ENCODE data around the gene SLC12A4.
"Not testable (repeated sequence)": the region's sequence is repeated elsewhere in the genome, so short reads cannot be mapped to it uniquely, and the experiment has no call there.

The SLC12A4 gene

GRCh38 chr16:67988675-67989074 is 20.2 kb upstream of the SLC12A4 start:
- in situ Hi-C loops (cut with MboI; ENCODE audit: low sequenced_read_pairs) = no loop called here

GRCh38 chr16:67987460-67988160 is 19.2 kb upstream of the SLC12A4 start:
- in situ Hi-C loops (cut with MboI; ENCODE audit: low sequenced_read_pairs) = no loop called here

DNA sequence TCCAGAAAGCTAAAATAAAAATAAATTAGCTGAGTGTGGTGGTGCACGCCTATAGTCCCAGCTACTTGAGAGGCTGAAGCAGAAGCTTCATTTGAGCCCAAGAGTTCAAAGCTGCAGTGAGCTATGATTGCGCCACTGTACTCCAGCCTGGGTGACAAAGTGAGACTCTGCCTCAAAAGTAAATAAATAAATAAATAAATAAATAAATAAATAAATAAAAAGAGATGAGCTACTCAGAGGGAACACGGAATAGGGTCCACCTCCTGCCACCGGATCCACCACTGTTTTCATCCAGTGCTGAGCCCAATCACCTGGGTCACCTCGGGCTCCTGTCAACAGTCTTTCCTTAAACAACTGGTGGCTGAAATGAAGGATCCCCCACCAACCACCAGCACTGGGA is 18.5 kb upstream of the SLC12A4 start:
- in situ Hi-C loops (cut with MboI; ENCODE audit: low sequenced_read_pairs) = no loop called here

GRCh38 chr16:67982011-67982696 is 13.7 kb upstream of the SLC12A4 start:
- in situ Hi-C loops (cut with MboI; ENCODE audit: low sequenced_read_pairs) = no loop called here

GRCh38 chr16:67979955-67980678 is 11.7 kb upstream of the SLC12A4 start, which contains the start of gene DPEP3:
TSS of gene DPEP3 (minus strand) at chr16:67980499. CDS start at chr16:67980380, 119 bp downstream.
- in situ Hi-C loops (cut with MboI; ENCODE audit: low sequenced_read_pairs) = no loop called here

DNA sequence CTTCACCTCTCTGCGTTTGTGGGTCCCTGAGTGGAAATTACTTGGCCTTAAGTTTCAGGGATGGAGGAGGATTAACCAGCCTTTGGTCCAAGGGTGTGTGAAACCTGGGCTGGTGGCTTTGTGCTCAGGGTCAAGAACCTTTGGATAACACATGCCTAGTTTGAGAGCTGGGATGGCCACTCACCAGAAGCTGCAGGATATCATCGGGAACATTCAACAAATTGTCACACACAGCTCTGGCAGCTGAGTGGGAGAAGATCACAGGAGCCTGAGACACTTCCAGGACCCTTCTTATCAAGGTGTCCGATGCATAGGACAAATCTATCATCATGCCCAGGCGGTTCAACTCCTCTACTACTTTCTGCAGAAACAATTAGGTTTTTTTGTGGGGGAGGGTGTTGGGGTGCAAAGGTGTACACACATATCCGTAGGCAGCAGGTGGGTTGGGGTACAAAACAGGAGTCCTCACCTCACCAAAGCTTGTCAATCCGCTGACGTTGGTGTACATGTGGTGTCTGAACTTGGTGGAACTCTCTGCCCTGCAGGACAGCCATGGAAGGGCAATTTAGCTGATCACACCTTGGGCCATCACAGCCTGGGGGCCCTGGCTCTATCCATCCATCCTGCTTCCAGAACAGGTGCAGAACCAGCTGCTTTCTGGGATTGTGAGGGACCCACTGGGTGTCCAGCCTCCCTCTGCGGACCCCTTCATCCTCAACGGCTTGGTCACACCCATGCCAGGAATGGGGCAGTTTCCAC is 9.2 kb upstream of the SLC12A4 start:
- in situ Hi-C loops (cut with MboI; ENCODE audit: low sequenced_read_pairs) = no loop called here

DNA sequence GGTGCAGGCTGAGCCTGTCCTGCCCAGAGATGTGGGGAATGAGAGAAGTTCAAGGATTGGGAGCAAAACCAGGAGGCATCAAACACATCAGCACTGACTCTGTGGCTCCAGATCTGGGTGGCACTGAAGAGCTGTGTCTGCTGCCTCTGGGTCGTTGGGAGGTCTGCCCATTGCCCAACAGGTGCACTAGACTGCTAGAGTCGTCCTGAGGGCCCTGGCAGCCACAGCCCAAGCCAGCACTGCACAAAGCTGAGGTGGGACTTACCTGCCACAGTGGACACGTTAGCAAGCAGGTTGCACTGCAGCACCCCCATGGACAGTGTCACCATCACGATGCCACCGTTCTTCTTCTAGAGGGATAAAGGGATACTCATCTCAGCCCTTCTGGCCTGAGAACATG is 8.6 kb upstream of the SLC12A4 start:
- in situ Hi-C loops (cut with MboI; ENCODE audit: low sequenced_read_pairs) = no loop called here

DNA sequence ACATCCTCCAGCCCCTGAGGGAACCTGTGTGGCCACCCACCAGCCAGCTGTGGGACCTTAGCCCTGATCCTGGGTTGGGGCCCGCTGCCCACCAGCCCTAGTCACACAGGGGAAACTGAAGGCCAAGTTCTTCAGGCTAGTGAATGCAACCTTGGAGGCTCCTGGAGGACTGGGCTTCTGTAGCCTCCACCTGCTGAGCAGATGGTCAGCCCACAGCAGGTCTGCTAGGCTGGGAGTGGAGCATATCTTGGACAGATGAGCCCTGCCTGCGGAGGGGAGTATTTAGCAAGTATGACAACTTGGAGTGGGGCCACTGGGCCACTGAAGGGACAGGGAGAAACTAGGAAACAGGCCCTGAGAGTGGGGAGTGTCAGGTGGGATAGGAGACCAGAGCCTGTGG is 7.8 kb upstream of the SLC12A4 start:
- in situ Hi-C loops (cut with MboI; ENCODE audit: low sequenced_read_pairs) = no loop called here

- in situ Hi-C loops (cut with MboI; ENCODE audit: low sequenced_read_pairs) = no loop called here
Observed at GRCh38 chr16:67975321-67976105, 7.1 kb upstream of the SLC12A4 start.

DNA sequence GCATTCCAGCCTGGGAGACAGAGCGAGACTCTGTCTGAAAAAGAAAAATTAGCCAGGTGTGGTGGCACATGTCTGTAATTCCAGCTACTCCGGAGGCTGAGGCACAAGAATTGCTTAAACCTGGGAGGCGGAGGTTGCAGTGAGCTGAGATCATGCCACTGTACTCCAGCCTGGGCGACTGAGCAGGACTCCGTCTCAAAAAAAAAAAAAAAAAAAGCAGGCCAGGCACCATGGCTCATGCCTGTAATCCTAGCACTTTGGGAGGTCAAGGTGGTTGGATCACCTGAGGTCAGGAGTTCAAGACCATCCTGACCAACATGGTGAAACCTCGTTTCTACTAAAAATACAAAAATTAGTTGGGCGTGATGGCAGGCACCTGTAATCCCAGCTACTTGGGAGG is 3.8 kb upstream of the SLC12A4 start:
- in situ Hi-C loops (cut with MboI; ENCODE audit: low sequenced_read_pairs) = not testable (repeated sequence)

- in situ Hi-C loops (cut with MboI; ENCODE audit: low sequenced_read_pairs) = no loop called here
Observed at GRCh38 chr16:67971111-67971510, 2.7 kb upstream of the SLC12A4 start.

GRCh38 chr16:67969254-67970039 is 1.0 kb upstream of the SLC12A4 start:
- in situ Hi-C loops (cut with MboI; ENCODE audit: low sequenced_read_pairs) = no loop called here

- in situ Hi-C loops (cut with MboI; ENCODE audit: low sequenced_read_pairs) = no loop called here
Observed at GRCh38 chr16:67967958-67968399, 458 bp downstream of the SLC12A4 start.

DNA sequence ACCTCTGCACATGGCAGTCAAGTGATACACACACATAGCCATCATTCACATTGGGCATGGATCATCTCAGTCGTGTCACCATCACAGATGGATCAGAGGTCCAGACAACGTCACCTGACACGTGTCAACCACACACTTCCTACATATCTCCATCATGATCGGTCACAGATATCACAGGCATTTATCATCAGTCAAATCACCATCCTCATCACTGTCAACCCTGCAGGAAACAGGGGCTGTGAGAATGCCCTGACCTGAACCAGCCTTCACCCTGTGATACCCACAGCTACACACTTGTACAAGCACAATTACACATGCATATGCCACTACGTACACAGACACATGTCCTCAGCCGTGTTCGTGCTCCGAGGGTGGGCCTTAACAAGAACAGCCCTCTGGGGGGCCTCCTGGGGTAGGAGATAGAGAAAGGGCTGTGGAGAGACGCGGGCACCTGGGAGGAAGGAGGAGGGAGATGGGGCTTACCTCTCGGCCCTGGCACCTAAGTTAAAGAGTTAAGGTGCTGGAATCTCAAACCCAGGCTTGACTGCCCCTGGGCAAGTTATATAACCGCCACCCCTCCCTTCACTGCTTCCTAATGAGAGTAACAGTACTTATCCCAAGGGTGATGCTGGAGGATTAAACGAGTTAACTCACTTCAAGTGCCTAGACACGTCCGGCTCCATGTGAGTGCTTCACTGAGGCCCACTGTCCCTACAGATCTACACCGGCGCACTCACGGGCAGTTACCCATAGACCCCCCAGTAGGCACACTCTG is 1.1 kb downstream of the SLC12A4 start:
- in situ Hi-C loops (cut with MboI; ENCODE audit: low sequenced_read_pairs) = no loop called here

DNA sequence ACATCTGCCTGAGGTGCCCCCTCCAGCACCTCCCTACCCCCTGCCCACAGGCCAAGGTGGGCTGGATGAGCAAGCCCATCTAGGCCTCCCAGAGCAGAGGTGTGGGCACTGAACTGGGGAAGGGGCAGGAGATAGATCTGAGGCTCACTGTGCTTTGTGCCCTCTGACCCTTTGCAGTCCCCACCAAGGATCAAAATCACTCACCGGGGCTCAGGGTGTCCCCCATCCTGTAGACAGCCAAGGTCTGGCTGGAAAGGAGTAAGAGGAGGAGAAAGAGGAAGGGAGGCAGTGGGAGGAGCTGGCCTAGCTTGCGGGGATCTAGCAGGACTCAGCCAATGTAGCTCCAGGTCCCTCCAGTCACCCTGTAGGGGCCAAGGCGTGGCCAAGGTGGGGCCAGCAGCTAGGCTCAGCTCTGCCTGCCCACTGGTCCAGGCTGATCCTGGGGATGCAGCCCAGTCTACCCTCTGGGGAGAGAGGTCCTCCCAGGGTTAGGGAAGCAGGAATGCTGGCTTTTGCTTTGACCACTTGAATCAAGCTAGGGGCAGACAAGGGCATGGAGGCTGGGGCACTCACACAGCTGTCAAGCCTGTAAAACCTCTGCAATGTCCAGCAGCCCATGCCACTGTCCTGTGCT is 1.8 kb downstream of the SLC12A4 start:
- in situ Hi-C loops (cut with MboI; ENCODE audit: low sequenced_read_pairs) = no loop called here

GRCh38 chr16:67965668-67966548 is 2.5 kb downstream of the SLC12A4 start:
- in situ Hi-C loops (cut with MboI; ENCODE audit: low sequenced_read_pairs) = no loop called here

- in situ Hi-C loops (cut with MboI; ENCODE audit: low sequenced_read_pairs) = no loop called here
Observed at GRCh38 chr16:67964477-67965131, 3.8 kb downstream of the SLC12A4 start.
